ENCODE measurements around the gene ABHD2. TPM values are rescaled to one million over a fixed set of nuclear protein-coding genes. Genes with fewer than 3 reads are reported as not detected.

ABHD2 gene
- total and polyA plus RNA-seq, 8 donors: 7.9 to 151 (median 117) TPM

GRCh38 chr15:89143503-89144162, 55.4 kb downstream of the ABHD2 start:
- 68 to 70% methylated on average over 6 of the region's 6 CpGs for WGBS, 2 donors
- Histone ChIP-seq H3K27me3 (no peaks in the 10 kb centered on the region), H3K36me3 (no peaks in the 10 kb centered on the region), H3K4me3 (no peak overlapping the region), H3K9me3 (no peaks in the 10 kb centered on the region), H3K27ac (peak overlapping the region in 2 of 4 donors; percentile 44 to 67), H3K4me1 (peaks cover 23 to 39% (median 33%) of the 10 kb centered on the region in 3 donors)
- peak in 1 of 6 donors; percentile 9 for DNase-seq
- no peak for TF ChIP-seq CTCF (IDR thresholded peaks at IDR 0.05)
- intact Hi-C loops (cut with DNase I): no loop called here
- ATAC-seq: peak; percentile 62 to 84 (median 80)
- FAIRE-seq: no peak

- DNase-seq (no peak), FAIRE-seq (no peak), ATAC-seq (no peak)
- Histone ChIP-seq H3K9me3 (no peaks in the 10 kb centered on the region), H3K4me1 (peaks cover 20 to 38% (median 32%) of the 10 kb centered on the region in 3 donors), H3K36me3 (no peaks in the 10 kb centered on the region), H3K4me3 (no peak overlapping the region), H3K27me3 (no peaks in the 10 kb centered on the region), H3K27ac (no peak overlapping the region)
- TF ChIP-seq CTCF (IDR thresholded peaks at IDR 0.05): no peak
- intact Hi-C loops (cut with DNase I): no loop called here
- 87 to 90% methylated on average over 3 of the region's 3 CpGs for WGBS, 2 donors
Measured at GRCh38 chr15:89144491-89144890, 56.2 kb downstream of the ABHD2 start.

GRCh38 chr15:89146366-89146765, 58.1 kb downstream of the ABHD2 start:
- FAIRE-seq: no peak
- Histone ChIP-seq H3K36me3 (no peaks in the 10 kb centered on the region), H3K4me1 (peaks cover 24 to 40% (median 37%) of the 10 kb centered on the region in 3 donors), H3K9me3 (no peaks in the 10 kb centered on the region), H3K27ac (no peak overlapping the region), H3K4me3 (no peak overlapping the region), H3K27me3 (no peaks in the 10 kb centered on the region)
- DNase-seq: no peak
- ATAC-seq: no peak
- TF ChIP-seq CTCF (IDR thresholded peaks at IDR 0.05): no peak
- WGBS, 2 donors: 82% methylated on average over 5 of the region's 5 CpGs
- intact Hi-C loops (cut with DNase I): no loop called here

GRCh38 chr15:89148126-89148525, 59.9 kb downstream of the ABHD2 start:
- ATAC-seq: no peak
- intact Hi-C loops (cut with DNase I): no loop called here
- FAIRE-seq: no peak
- Histone ChIP-seq H3K4me1 (peaks cover 14 to 37% (median 27%) of the 10 kb centered on the region in 3 donors), H3K27ac (no peak overlapping the region), H3K36me3 (peaks cover 5 to 11% (median 11%) of the 10 kb centered on the region in 3 donors), H3K9me3 (no peaks in the 10 kb centered on the region), H3K27me3 (no peaks in the 10 kb centered on the region), H3K4me3 (no peak overlapping the region)
- WGBS, 2 donors: 68 to 99% methylated on average over 2 of the region's 2 CpGs
- no peak for TF ChIP-seq CTCF (IDR thresholded peaks at IDR 0.05)
- no peak for DNase-seq

GRCh38 chr15:89149501-89150101, 61.3 kb downstream of the ABHD2 start:
- 51 to 68% methylated on average over 7 of the region's 7 CpGs for WGBS, 2 donors
- no peak for DNase-seq
- FAIRE-seq: no peak
- Histone ChIP-seq H3K36me3 (peaks cover 5 to 17% (median 11%) of the 10 kb centered on the region in 3 donors), H3K9me3 (no peaks in the 10 kb centered on the region), H3K27ac (peak overlapping the region in 2 of 4 donors; percentile 65 to 70), H3K4me1 (peaks cover 14 to 24% (median 23%) of the 10 kb centered on the region in 3 donors), H3K4me3 (no peak overlapping the region), H3K27me3 (no peaks in the 10 kb centered on the region)
- intact Hi-C loops (cut with DNase I): no loop called here
- no peak for TF ChIP-seq CTCF (IDR thresholded peaks at IDR 0.05)
- peak; percentile 4 to 26 (median 8) for ATAC-seq
